ENCODE measurements around the gene DNAJC27.

Gene DNAJC27

DNA sequence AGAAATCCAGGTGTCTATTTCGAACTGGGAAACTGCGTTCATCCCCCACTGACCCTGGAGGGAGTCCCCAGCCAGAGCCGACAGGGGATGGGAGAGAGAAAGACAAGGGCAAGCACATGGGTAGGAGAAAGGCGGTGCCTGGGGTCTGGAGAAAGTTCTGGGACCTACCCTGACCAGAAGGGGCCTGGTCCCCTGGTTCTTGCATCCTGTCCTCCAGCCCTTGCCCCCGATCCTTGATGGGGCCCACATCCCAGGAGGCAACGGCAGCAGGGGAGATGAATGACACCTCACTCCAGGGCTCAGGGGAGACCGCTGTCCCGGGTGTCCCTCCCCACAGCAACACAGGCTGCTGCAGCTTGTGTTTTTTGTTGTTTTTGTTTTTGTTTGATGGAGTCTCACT, 56.6 kb downstream of the DNAJC27 start:
- H3K36me3 ChIP-seq (ENCODE audit: control insufficient read depth, low read depth, low read length) = no peaks in the 10 kb centered on the region

DNA sequence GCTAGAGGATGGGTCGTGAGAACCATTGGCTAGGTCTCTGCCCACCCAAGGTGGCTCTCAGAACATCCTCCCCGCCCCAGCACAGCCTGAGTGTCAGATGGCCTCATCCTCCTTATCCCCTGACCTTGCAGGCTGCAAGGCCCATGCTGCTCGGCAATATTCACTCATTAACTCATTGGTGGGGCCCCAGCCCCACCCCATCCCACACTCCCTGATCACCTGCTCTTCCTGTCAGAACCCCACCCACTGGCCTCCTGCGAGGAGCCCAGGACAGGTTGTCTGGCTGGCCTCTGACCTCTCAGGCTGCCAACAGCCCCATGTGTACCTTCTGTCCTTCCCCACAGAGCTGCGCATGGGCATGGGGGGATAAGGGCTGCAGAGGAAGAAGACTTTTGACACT, 57.0 kb downstream of the DNAJC27 start:
- Histone ChIP-seq H3K36me3 (ENCODE audit: control insufficient read depth, low read depth, low read length) (no peaks in the 10 kb centered on the region), H3K9ac (ENCODE audit: low read length) (no peak overlapping the region), H3K27me3 (ENCODE audit: control insufficient read depth, insufficient read depth, low read length) (no peaks in the 10 kb centered on the region), H3K27ac (ENCODE audit: low read length) (no peak overlapping the region), H3K4me1 (ENCODE audit: control insufficient read depth, low read depth, low read length) (no peaks in the 10 kb centered on the region), H3K9me3 (ENCODE audit: control insufficient read depth, low read depth, low read length) (no peaks in the 10 kb centered on the region), H3K4me3 (ENCODE audit: low read length) (no peak overlapping the region)

More for the DNA sequence above, 56.6 kb downstream of the DNAJC27 start:
- Histone ChIP-seq H3K4me3 (ENCODE audit: low read length) (no peak overlapping the region), H3K9me3 (ENCODE audit: control insufficient read depth, low read depth, low read length) (no peaks in the 10 kb centered on the region), H3K4me1 (ENCODE audit: control insufficient read depth, low read depth, low read length) (no peaks in the 10 kb centered on the region), H3K27me3 (ENCODE audit: control insufficient read depth, insufficient read depth, low read length) (no peaks in the 10 kb centered on the region), H3K9ac (ENCODE audit: low read length) (no peak overlapping the region), H3K27ac (ENCODE audit: low read length) (no peak overlapping the region)

DNA sequence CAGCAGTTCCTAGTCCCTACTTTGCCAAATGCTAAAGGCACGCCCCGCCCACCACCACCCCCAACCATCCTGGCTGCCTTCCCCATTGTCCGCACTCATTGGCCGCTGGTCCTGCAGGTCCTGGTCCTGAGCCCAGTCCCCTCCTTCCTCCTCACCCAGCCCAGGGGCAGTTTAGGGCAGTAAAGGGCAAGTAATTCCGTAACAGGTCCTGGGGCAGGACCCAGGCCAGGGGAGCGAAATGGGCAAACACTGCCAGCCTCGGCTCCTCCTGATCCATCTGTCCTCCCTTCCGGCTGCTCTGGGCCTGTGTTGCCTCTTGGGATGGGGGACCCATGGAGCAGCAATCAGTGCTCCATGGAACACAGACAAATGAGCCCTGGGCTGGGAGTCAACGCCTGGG, 57.8 kb downstream of the DNAJC27 start:
- Histone ChIP-seq H3K4me1 (ENCODE audit: control insufficient read depth, low read depth, low read length) (no peaks in the 10 kb centered on the region), H3K4me3 (ENCODE audit: low read length) (no peak overlapping the region), H3K27me3 (ENCODE audit: control insufficient read depth, insufficient read depth, low read length) (no peaks in the 10 kb centered on the region), H3K9me3 (ENCODE audit: control insufficient read depth, low read depth, low read length) (no peaks in the 10 kb centered on the region), H3K9ac (ENCODE audit: low read length) (no peak overlapping the region), H3K27ac (ENCODE audit: low read length) (no peak overlapping the region), H3K36me3 (ENCODE audit: control insufficient read depth, low read depth, low read length) (no peaks in the 10 kb centered on the region)

DNA sequence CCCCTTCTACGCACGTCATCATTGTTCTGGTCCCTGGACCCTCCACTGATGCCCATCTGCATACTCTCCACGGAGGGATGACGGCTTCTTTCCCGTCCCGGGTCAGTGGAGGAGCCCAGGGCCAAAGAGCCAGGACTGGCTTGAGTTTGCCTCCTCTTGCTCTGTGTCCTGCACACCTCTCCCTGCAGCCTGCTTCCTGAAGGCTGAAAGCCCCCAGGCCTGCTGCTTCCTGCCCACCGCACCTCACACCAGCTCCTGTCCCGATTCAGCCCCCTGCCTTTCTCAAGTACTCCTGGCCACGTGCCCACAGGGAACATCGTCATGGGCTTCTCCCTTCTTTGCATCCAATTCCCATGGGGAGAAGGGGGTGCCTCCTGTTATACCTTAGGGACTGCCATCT, 58.8 kb downstream of the DNAJC27 start:
- Histone ChIP-seq H3K4me3 (ENCODE audit: low read length) (no peak overlapping the region), H3K27ac (ENCODE audit: low read length) (no peak overlapping the region), H3K9ac (ENCODE audit: low read length) (no peak overlapping the region), H3K27me3 (ENCODE audit: control insufficient read depth, insufficient read depth, low read length) (no peaks in the 10 kb centered on the region), H3K36me3 (ENCODE audit: control insufficient read depth, low read depth, low read length) (no peaks in the 10 kb centered on the region), H3K9me3 (ENCODE audit: control insufficient read depth, low read depth, low read length) (no peaks in the 10 kb centered on the region), H3K4me1 (ENCODE audit: control insufficient read depth, low read depth, low read length) (no peaks in the 10 kb centered on the region)

DNA sequence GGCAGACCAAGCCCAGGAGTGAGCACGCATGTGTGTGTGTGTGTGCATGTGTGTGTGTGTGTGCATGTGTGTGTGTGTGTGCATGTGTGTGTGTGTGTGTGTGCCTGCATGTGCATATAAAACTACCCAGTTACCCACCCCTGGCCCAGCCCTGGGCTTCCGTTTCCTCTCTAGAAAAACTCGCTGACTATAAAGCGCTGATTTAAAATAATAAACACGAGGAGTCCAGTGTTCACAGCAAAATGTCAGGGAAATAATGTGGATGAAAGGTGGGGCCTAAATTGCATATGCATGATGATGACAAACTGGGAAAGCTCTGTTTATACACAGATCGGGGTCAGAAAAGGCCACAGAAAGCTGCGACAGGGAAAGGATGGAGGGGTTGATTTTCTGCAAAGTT, 59.2 kb downstream of the DNAJC27 start:
- no peak overlapping the region for H3K27ac ChIP-seq (ENCODE audit: low read length)
- H3K4me1 ChIP-seq (ENCODE audit: control insufficient read depth, low read depth, low read length) = no peaks in the 10 kb centered on the region
- no peaks in the 10 kb centered on the region for H3K9me3 ChIP-seq (ENCODE audit: control insufficient read depth, low read depth, low read length)
- no peaks in the 10 kb centered on the region for H3K27me3 ChIP-seq (ENCODE audit: control insufficient read depth, insufficient read depth, low read length)
- H3K4me3 ChIP-seq (ENCODE audit: low read length) = no peak overlapping the region
- H3K36me3 ChIP-seq (ENCODE audit: control insufficient read depth, low read depth, low read length) = no peaks in the 10 kb centered on the region
- H3K9ac ChIP-seq (ENCODE audit: low read length) = no peak overlapping the region

DNA sequence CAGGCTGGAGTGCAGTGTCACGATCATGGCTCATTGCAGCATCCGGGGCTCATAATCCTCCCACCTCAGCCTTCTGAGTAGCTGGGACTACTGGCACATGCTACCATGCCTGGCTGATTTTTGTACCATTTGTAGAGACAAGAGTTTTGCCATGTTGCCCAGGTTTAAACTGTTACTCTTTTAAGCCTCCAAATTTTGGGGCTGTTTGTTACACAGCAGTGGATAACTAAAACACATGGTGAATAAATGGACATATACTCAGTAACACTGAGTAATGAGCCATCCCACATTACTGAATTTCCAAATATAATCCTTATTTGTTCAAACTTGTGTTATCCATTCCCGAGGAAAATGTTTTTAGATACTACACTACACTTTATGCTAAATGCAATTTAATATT, 61.5 kb downstream of the DNAJC27 start:
- Histone ChIP-seq H3K9me3 (ENCODE audit: control insufficient read depth, low read depth, low read length) (no peaks in the 10 kb centered on the region), H3K27me3 (ENCODE audit: control insufficient read depth, insufficient read depth, low read length) (no peaks in the 10 kb centered on the region), H3K9ac (ENCODE audit: low read length) (no peak overlapping the region), H3K36me3 (ENCODE audit: control insufficient read depth, low read depth, low read length) (no peaks in the 10 kb centered on the region), H3K27ac (ENCODE audit: low read length) (no peak overlapping the region), H3K4me3 (ENCODE audit: low read length) (no peak overlapping the region), H3K4me1 (ENCODE audit: control insufficient read depth, low read depth, low read length) (no peaks in the 10 kb centered on the region)

DNA sequence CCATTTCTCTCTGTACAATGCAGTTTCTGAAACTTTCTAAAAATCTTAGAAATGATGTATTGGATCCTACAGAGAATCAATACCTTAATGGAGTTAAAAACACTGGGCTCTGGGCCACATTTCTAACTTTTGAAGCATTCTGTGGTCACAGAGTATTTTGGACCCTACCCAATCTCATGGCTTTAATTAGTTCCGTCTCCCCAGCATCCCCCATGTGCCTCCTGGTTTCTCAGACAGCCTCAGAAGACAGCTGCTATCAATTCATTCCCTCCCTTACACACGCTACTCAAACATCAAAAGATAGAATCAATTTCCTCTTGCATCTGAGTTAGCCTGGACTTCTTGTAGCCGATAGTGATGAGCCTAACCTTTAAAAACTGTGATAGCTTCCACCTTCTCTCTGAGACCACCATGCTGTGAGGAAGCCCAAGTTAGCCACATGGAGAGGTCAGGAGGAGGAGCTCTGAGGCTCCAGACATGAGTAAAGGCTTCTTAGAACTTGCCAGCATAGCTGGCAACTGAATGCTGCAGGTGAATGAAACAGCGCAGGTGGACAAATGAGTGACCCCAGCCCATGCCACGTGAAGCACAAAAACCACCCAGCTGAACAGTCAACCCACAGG, 62.1 kb downstream of the DNAJC27 start:
- Histone ChIP-seq H3K4me3 (ENCODE audit: low read length) (no peak overlapping the region), H3K9ac (ENCODE audit: low read length) (no peak overlapping the region), H3K9me3 (ENCODE audit: control insufficient read depth, low read depth, low read length) (no peaks in the 10 kb centered on the region), H3K27me3 (ENCODE audit: control insufficient read depth, insufficient read depth, low read length) (no peaks in the 10 kb centered on the region), H3K36me3 (ENCODE audit: control insufficient read depth, low read depth, low read length) (no peaks in the 10 kb centered on the region), H3K4me1 (ENCODE audit: control insufficient read depth, low read depth, low read length) (no peaks in the 10 kb centered on the region), H3K27ac (ENCODE audit: low read length) (no peak overlapping the region)

DNA sequence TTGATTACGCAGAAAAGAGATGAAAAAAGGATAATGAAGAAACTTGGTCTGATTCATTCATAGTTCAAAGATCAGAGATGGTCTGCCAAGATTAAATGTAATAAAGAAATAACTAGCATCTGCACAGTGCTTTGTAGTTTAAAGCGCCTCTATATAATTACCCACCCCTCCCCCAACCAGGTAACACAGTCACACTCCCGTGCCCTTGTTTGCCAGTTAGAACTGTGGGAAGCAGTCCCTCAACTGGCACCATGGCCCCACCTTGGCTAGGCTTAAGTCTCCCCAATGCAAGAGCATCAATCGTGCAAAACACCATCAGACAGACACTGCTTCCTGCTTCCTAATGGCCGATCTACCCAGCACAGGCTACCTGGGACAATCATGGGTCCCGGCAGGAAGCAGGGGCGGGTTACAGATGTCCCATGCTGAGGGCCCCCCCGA, 63.3 kb downstream of the DNAJC27 start:
- Histone ChIP-seq H3K9me3 (ENCODE audit: control insufficient read depth, low read depth, low read length) (no peaks in the 10 kb centered on the region), H3K36me3 (ENCODE audit: control insufficient read depth, low read depth, low read length) (no peaks in the 10 kb centered on the region), H3K4me3 (ENCODE audit: low read length) (no peak overlapping the region), H3K27ac (ENCODE audit: low read length) (no peak overlapping the region), H3K9ac (ENCODE audit: low read length) (no peak overlapping the region), H3K4me1 (ENCODE audit: control insufficient read depth, low read depth, low read length) (peaks cover 3% of the 10 kb centered on the region), H3K27me3 (ENCODE audit: control insufficient read depth, insufficient read depth, low read length) (no peaks in the 10 kb centered on the region)

DNA sequence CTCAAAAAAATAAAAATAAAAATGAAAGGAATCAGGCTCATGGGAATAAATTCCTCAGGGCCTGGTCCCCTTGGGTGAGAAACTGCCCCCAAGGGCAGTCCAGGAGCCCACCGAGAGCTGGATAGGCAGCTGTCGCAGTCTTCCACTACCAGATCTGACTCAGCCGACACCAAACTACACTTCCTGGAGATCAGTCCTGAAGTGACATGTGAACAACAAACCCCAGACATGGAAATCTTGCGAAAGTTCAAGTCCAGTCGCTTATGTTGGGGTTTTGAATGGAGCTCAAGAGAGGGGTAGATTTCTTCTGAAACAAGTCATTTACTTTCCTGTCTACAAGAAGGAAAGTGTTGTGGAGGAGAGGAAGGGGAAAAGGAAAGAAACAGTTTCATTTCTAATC, 64.6 kb downstream of the DNAJC27 start:
- Histone ChIP-seq H3K27ac (ENCODE audit: low read length) (no peak overlapping the region), H3K36me3 (ENCODE audit: control insufficient read depth, low read depth, low read length) (no peaks in the 10 kb centered on the region), H3K9me3 (ENCODE audit: control insufficient read depth, low read depth, low read length) (no peaks in the 10 kb centered on the region), H3K9ac (ENCODE audit: low read length) (no peak overlapping the region), H3K4me1 (ENCODE audit: control insufficient read depth, low read depth, low read length) (peaks cover 3% of the 10 kb centered on the region), H3K4me3 (ENCODE audit: low read length) (no peak overlapping the region), H3K27me3 (ENCODE audit: control insufficient read depth, insufficient read depth, low read length) (no peaks in the 10 kb centered on the region)

DNA sequence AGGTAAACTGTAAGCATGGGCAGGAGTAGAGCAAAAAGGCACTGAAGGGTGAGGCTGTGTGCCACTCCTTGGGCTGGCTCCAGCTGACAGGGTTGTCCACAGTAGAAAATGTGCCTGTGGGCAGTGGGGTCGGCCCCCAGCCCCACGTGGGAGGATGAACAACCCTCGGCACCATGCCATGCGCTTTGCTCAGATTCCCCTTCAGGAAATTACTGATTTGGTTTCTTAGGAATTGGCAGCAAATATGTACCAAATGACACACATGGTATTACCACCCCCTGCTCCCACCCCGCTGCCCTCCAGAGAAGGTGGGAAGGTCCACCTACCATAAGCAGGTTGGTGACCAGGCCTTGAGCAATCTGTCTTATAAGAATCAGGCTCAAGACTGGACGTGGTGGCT, 65.3 kb downstream of the DNAJC27 start:
- Histone ChIP-seq H3K4me1 (ENCODE audit: control insufficient read depth, low read depth, low read length) (peaks cover 3% of the 10 kb centered on the region), H3K36me3 (ENCODE audit: control insufficient read depth, low read depth, low read length) (no peaks in the 10 kb centered on the region), H3K4me3 (ENCODE audit: low read length) (no peak overlapping the region), H3K27ac (ENCODE audit: low read length) (no peak overlapping the region), H3K27me3 (ENCODE audit: control insufficient read depth, insufficient read depth, low read length) (no peaks in the 10 kb centered on the region), H3K9me3 (ENCODE audit: control insufficient read depth, low read depth, low read length) (no peaks in the 10 kb centered on the region), H3K9ac (ENCODE audit: low read length) (no peak overlapping the region)

DNA sequence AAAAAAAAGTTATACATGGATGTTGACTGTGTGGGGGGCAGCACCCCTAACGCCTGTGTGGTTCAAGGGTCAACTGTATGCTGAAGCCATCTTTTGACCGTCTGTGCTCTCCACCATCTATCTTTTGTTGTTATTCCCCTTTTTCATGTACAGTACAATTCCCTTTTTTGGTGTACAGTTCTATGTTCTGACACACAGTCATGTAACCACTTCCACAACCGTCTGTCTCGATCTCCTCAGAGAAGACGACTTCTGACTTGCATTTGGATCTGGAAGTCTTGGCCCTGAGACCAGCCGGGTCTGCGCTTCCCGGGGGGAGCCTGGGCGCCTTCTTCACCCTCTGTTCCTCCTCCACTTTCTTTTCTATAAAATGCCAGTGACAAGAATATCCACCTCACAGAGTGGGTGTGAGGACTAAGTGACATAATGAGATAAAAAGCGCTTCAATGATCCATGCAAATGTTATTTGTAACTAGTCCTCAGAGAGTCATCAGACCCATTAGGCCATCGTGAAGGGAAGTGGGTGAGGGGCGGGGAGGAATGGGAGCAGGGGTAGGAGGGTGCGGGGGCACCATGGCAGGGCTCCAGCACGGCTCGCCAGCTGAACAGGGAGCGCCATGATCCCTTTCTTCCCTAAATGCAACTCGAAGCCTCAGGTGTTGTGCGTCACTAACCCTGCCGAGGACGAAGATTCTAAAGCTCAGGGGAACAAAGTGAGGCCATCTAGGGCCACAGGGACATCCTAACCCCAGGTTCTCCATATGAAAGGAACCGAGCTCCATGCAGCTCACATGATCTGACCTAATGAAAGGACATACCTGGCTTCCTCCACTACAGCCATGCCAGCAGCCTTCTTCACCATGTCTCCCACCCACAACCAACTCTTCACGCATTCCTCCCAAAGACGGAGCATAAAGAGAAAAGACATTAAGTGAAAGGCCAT, 68.3 kb downstream of the DNAJC27 start:
- Histone ChIP-seq H3K9me3 (ENCODE audit: control insufficient read depth, low read depth, low read length) (no peaks in the 10 kb centered on the region), H3K27me3 (ENCODE audit: control insufficient read depth, insufficient read depth, low read length) (no peaks in the 10 kb centered on the region), H3K4me3 (ENCODE audit: low read length) (no peak overlapping the region), H3K27ac (ENCODE audit: low read length) (no peak overlapping the region), H3K4me1 (ENCODE audit: control insufficient read depth, low read depth, low read length) (peaks cover 9% of the 10 kb centered on the region), H3K36me3 (ENCODE audit: control insufficient read depth, low read depth, low read length) (no peaks in the 10 kb centered on the region), H3K9ac (ENCODE audit: low read length) (no peak overlapping the region)

Measured in iPS-18a (cell line).